GM23338 (cell line): ENCODE measurements around the gene NFKB1. TPM values are rescaled to one million over a fixed set of nuclear protein-coding genes. Genes with fewer than 3 reads are reported as not detected.

Experiments used
- ATAC-seq: fragments of 200-7000 bp; cut with Tn5 transposase; 3 replicates; pipeline ENCODE4 v1.9.1; 2020
- DNase-seq: peaks from one replicate; pipeline ENCODE4 v3.0.0-alpha.2; 2015; ENCODE audit warnings: low spot score
- H2AFZ ChIP-seq: fragments of 200-600 bp; sonication (generic); 2 replicates; pipeline ENCODE4 v1.8.0; 2016; ENCODE audit warnings: antibody characterized with exemption, mild to moderate bottlenecking, moderate library complexity
- H3F3A ChIP-seq: fragments of 200-600 bp; sonication (generic); replicated peaks from 2 replicates; pipeline ENCODE4 v1.8.0; 2017; ENCODE audit warnings: antibody characterized with exemption, mixed run types, low read depth
- H3K27ac ChIP-seq: fragments of 200-600 bp; sonication (generic); 2 replicates; pipeline ENCODE4 v1.6.1; 2016; ENCODE audit warnings: low read depth
- H3K27me3 ChIP-seq: fragments of 200-600 bp; sonication (generic); 2 replicates; pipeline ENCODE4 v1.8.0; 2016; ENCODE audit warnings: mild to moderate bottlenecking, mixed run types, moderate library complexity; ENCODE audit not compliant: insufficient read depth
- H3K36me3 ChIP-seq: fragments of 200-600 bp; sonication (generic); 2 replicates; pipeline ENCODE4 v1.8.0; 2016; ENCODE audit warnings: mild to moderate bottlenecking; ENCODE audit not compliant: insufficient read depth
- H3K4me1 ChIP-seq: fragments of 200-600 bp; sonication (generic); 2 replicates; pipeline ENCODE4 v1.8.0; 2016; ENCODE audit warnings: mild to moderate bottlenecking, moderate library complexity; ENCODE audit not compliant: insufficient read depth
- H3K4me2 ChIP-seq: fragments of 200-600 bp; sonication (generic); 2 replicates; pipeline ENCODE4 v1.7.1; 2017; ENCODE audit warnings: mixed run types
- H3K4me3 ChIP-seq: fragments of 200-600 bp; sonication (generic); 2 replicates; pipeline ENCODE4 v1.6.1; 2016; ENCODE audit warnings: mixed run types
- H3K79me2 ChIP-seq: fragments of 200-600 bp; sonication (generic); replicated peaks from 2 replicates; pipeline ENCODE4 v1.8.0; 2017; ENCODE audit warnings: mild to moderate bottlenecking; ENCODE audit not compliant: insufficient read depth
- H3K9me2 ChIP-seq: fragments of 200-600 bp; sonication (generic); 2 replicates; pipeline ENCODE4 v1.8.0; 2017; ENCODE audit not compliant: insufficient read depth
- H4K20me1 ChIP-seq: fragments of 200-600 bp; sonication (generic); replicated peaks from 2 replicates; pipeline ENCODE4 v1.8.0; 2017; ENCODE audit warnings: mild to moderate bottlenecking; ENCODE audit not compliant: insufficient read depth
- H3K27ac Mint-ChIP-seq: 2 replicates; pipeline ENCODE4 v1.8.0; 2020; ENCODE audit warnings: inconsistent platforms, mild to moderate bottlenecking, moderate library complexity, mixed read lengths
- H3K27me3 Mint-ChIP-seq: 3 replicates; pipeline ENCODE4 v1.8.0; 2022; ENCODE audit warnings: low read depth, mild to moderate bottlenecking, moderate library complexity, mixed read lengths, inconsistent platforms; ENCODE audit not compliant: insufficient read depth, poor library complexity
- H3K36me3 Mint-ChIP-seq: 3 replicates; pipeline ENCODE4 v1.8.0; 2021; ENCODE audit warnings: low read depth, mild to moderate bottlenecking, inconsistent platforms, moderate library complexity, mixed read lengths
- H3K4me1 Mint-ChIP-seq: 3 replicates; pipeline ENCODE4 v1.8.0; 2020; ENCODE audit warnings: mild to moderate bottlenecking, inconsistent platforms, mixed read lengths
- H3K4me3 Mint-ChIP-seq: 3 replicates; pipeline ENCODE4 v1.8.0; 2021; ENCODE audit warnings: moderate library complexity, mild to moderate bottlenecking, inconsistent platforms, mixed read lengths
- H3K9me3 Mint-ChIP-seq: 3 replicates; pipeline ENCODE4 v1.8.0; 2020; ENCODE audit warnings: moderate library complexity, mild to moderate bottlenecking, inconsistent platforms, mixed read lengths
- CREB1 ChIP-seq: fragments of 250-450 bp; sonication (Bioruptor Pico); IDR thresholded peaks from 2 replicates; pipeline ENCODE4 v1.5.0; 2020; ENCODE audit warnings: low read depth, mild to moderate bottlenecking, moderate library complexity
- CTCF ChIP-seq, 2 experiments: fragments of 200-600 bp in 1 of 2; sonication (generic) in 1 of 2; conservative IDR thresholded peaks; 2 replicates each; pipeline versions ENCODE4 v1.5.1 to v1.6.1; 2016 to 2017; ENCODE audit warnings: antibody characterized with exemption in 2 of 2, low read depth in 2 of 2, mild to moderate bottlenecking in 2 of 2, moderate library complexity in 1 of 2
- ETS1 ChIP-seq: IDR thresholded peaks from 2 replicates; pipeline ENCODE4 v1.6.1; 2016; ENCODE audit warnings: antibody characterized with exemption
- EZH2 ChIP-seq: fragments of 200-600 bp; sonication (generic); IDR thresholded peaks from one replicate; pipeline ENCODE4 v1.8.0; 2017; ENCODE audit warnings: antibody characterized with exemption, mild to moderate bottlenecking, low read depth; ENCODE audit not compliant: unreplicated experiment
- NANOG ChIP-seq: IDR thresholded peaks from 2 replicates; pipeline ENCODE4 v1.6.1; 2016; ENCODE audit warnings: antibody characterized with exemption, borderline replicate concordance
- long read RNA-seq: library from polyadenylated mRNA; unstranded; transcript quantifications from one replicate; pipeline ENCODE4 v2.0.0, GENCODE V29; 2020; ENCODE audit not compliant: unreplicated experiment
- polyA plus RNA-seq: library from polyadenylated mRNA; unstranded; fragments of >200 nt; fragmentation: Nextera tagmentation; extraction: Ambion mirVana; gene quantifications from 2 replicates; pipeline ENCODE4 v1.2.1, GENCODE V29; 2016
- total RNA-seq: library from RNA; depleted of rRNA; stranded (reverse); fragments of >200 nt; shearing (Covaris generic); gene quantifications from 2 replicates; pipeline ENCODE4 v1.2.3, GENCODE V29; 2014; rRNA removed

Gene NFKB1
- total RNA-seq (2.4 and 4.6 TPM in 2 replicates), polyA plus RNA-seq (0.82 and 1.2 TPM in 2 replicates)
- long read RNA-seq, partial matches to known transcripts: 0 of 1 reads
- long read RNA-seq, other reads (novel, unspliced or antisense): 1 of 1 reads

GRCh38 chr4:102500696-102501446 lies at the start of gene NFKB1:
NFKB1 (plus strand) TSS chr4:102501359; CDS start chr4:102525519, 24,160 bp downstream.
- peaks cover 8% of the 10 kb centered on the region; the same call in 2 of the 3 replicates for H3K4me1 Mint-ChIP-seq
- Histone ChIP-seq H4K20me1 (no peaks in the 10 kb centered on the region), H3K79me2 (no peaks in the 10 kb centered on the region), H2AFZ (peak within 1 kb of the TSS; percentile 99), H3K4me1 (peaks cover 6% of the 10 kb centered on the region; the same call in 1 of the 2 replicates), H3K4me2 (peak within 1 kb of the TSS; percentile 95), H3K9me2 (no peaks in the 10 kb centered on the region), H3K27me3 (peaks cover 24% of the 10 kb centered on the region), H3K36me3 (no peaks in the 10 kb centered on the region), H3F3A (no peaks in the 10 kb centered on the region), H3K4me3 (peak within 1 kb of the TSS; percentile 92), H3K27ac (no peak within 1 kb of the TSS)
- peak; percentile 66 for ATAC-seq
- peaks cover 8% of the 10 kb centered on the region for H3K27me3 Mint-ChIP-seq
- DNase-seq: peak; percentile 62
- no peak within 1 kb of the TSS for H3K27ac Mint-ChIP-seq
- no peaks in the 10 kb centered on the region; the same call in 2 of the 3 replicates for H3K36me3 Mint-ChIP-seq
- peak within 1 kb of the TSS; percentile 89 for H3K4me3 Mint-ChIP-seq
- TF ChIP-seq EZH2 (peak; percentile 10), CREB1 (no peak), NANOG (no peak), ETS1 (no peak)
- no peaks in the 10 kb centered on the region; the same call in 2 of the 3 replicates for H3K9me3 Mint-ChIP-seq

- no peak for DNase-seq
- H3K27me3 Mint-ChIP-seq: no peaks in the 10 kb centered on the region
- Histone ChIP-seq H3K36me3 (no peaks in the 10 kb centered on the region), H3K9me2 (no peaks in the 10 kb centered on the region; the same call in 1 of the 2 replicates), H3K27ac (no peak overlapping the region), H3K4me1 (peaks cover 6% of the 10 kb centered on the region), H2AFZ (no peak overlapping the region), H3K4me3 (no peak overlapping the region), H3K4me2 (no peak overlapping the region), H3F3A (no peaks in the 10 kb centered on the region), H4K20me1 (no peaks in the 10 kb centered on the region), H3K27me3 (no peaks in the 10 kb centered on the region), H3K79me2 (no peaks in the 10 kb centered on the region)
- H3K27ac Mint-ChIP-seq: no peak overlapping the region
- no peak for ATAC-seq
- no peak for TF ChIP-seq CREB1
- no peak for TF ChIP-seq CTCF (conservative IDR thresholded peaks at IDR 0.05; ENCODE audit: low read depth in 2 of 2)
- TF ChIP-seq EZH2: no peak
- TF ChIP-seq NANOG: no peak
- H3K4me3 Mint-ChIP-seq: no peak overlapping the region
- peaks cover 15% of the 10 kb centered on the region for H3K4me1 Mint-ChIP-seq
- H3K9me3 Mint-ChIP-seq: no peaks in the 10 kb centered on the region
- H3K36me3 Mint-ChIP-seq: no peaks in the 10 kb centered on the region
Observed at GRCh38 chr4:102452854-102453253, 48.3 kb upstream of the NFKB1 start.
